GM21447 (cell line): ENCODE results near the gene ZMAT5.

Experiments used
- ATAC-seq: cut with Tn5 transposase; IDR thresholded peaks from one replicate; pipeline ENCODE4 v1.9.1; 2021; ENCODE audit not compliant: unreplicated experiment

ZMAT5 gene

DNA sequence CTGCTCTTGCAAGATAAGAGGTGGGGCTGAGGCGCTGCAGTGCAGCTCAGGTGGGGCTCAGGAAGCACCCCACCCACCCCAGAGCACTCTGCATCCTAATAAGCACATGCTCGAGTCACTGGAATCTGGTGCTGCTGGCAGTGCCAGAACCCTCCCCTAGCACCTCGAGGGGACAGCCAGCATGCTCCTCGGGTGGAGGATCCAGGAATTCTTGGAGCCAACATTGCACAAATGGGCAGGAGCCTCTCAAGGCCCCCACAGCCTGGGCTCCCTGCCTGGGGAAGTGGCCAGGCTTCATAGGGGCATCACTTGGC is 74.5 kb downstream of the ZMAT5 start:
- ATAC-seq, result no peak

DNA sequence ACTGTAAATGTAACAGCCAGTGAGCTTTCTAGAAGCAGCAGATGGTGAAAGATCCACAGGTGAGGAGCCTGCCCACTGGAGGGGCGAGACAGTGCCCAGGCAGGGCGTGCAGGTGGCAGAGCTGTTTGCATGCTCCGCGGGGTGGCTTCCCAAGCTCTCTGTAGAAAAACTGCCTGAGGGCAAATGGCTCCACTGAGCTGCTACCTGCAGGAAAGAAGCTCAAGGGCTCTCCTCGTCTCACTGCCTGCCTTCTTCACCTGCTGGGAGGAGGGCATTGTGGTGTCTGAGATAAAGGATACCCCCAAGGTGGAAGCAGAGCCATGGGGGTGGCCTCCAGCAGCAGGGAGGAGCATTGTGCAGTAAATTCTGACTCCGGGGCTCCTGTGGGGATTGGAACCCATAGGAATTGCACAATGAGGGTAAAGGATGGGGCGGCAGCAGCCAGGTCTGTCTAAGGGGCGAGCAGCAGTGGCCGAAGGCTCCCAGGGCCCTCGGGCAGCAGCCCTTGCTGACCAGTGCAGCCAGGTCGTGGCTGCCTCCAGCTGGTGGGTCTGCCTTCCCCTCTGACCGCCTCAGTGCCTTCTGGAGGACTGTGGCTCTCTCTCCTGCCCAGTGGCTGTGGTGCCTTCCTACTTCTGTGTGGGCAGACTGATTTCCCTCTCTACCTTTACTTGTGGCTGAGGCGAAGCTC is 75.0 kb downstream of the ZMAT5 start:
- no peak for ATAC-seq

DNA sequence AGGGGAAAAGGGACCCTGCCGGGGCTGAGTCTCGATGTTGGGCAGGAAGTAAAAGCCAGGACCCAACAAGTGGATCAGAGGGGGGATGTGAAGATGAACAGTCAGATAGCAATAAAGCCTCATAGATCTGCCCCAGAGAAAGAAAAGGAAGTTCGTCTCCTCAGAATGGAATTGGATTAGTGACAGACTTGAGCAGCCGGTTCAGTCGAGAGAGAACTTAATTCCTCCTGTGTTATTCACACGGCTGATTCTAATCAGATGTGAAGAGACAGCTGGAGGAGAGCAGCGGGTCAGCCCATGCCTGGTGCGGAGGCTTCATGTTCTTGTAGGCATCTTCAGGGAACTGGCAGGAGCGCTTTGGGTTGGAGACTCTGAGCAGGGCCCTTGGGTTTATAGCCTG is 76.3 kb downstream of the ZMAT5 start:
- ATAC-seq, result no peak

DNA sequence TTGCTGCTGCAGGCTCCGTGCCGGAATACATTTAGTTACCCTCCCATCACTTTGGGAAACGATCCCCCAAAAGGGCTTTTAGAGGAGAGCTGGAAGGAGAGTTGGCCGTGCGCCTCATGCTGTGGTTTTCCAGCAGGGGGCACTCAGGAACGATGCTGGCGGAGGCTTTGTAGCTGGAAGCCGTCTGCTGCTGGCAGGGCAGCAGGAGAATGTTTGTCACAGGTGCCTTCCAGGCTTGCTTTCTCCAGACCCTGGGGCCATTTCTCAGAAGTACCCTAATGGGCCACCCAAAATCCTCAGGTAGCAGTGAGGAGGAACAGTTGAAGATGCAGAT is 77.0 kb downstream of the ZMAT5 start:
- no peak for ATAC-seq

DNA sequence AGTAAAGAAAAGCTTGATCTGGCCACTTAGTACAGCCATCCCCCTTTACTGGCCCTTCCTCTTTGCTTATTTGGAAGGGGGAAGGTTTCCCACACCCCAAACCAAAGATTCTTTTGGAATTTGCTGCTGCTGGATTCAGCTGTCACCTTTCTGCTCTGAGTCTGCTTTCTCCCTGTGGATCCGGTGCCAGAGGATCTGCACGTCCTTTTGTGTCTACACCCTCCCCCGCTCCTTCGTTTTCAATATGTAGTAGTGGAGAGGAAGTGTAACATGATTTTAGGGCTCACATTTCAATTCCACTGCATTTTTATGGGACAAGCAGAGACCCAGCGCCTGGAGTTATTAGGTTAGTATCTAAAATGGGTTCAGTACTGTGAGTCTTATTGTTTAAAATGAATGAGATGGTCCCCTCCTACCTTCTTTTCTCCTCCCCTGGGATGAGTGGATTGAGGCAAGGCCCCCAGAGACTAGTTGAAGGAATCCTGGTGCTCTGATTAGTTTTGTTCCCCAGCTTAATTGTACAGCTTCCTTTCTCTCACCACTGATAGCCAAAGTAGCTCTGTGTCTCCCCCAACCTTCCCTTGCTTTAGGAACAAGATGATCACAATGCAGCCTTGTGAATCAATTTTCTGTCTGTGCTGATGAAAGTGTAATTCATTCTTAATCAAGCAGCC is 77.5 kb downstream of the ZMAT5 start:
- ATAC-seq, result no peak

DNA sequence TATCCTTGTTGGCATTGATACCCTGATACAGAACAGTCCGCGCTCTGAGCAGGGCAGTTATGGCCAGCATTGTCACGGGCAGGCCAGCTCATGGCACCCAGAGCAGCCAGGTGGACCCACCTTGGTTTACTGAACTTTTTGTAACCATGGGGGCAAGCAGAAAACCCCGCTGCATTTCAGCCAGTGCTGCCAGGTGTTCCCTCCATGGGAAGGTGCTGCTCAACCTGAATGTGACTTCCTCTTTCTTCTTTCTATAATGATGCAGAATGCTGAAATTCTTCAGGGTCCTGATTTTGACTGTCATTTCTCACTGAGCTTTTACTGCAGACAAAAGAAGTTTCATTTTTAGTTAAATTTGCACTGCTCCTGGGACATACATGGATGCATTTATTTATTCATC is 82.6 kb downstream of the ZMAT5 start:
- ATAC-seq, result no peak

DNA sequence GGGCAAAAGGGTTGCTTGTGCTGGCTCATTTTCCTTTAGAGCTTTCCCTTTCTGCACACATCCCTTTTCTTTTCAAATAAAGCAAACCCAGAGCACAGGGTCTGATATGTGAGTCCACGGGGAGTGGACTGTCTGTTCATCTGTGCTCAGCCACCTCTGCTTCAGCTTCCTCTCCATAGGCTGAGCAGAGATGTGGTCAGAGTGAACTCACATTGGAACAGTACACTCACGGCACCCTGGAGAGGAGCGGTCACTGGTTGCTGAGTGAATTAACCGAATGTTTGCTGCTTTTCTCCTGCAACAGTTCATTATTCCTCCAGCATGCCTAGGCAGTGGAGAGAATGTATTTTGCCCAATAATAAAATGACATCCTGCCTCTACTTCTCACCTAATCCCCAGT is 83.3 kb downstream of the ZMAT5 start:
- no peak for ATAC-seq
